Mucosa of descending colon (tissue), 3 donors: ENCODE results near the gene SPOCK1. TPM values are rescaled to one million over a fixed set of nuclear protein-coding genes. Genes with fewer than 3 reads are reported as not detected.

ENCODE experiments used
- ATAC-seq: fragments of 200-7000 bp; cut with Tn5 transposase; one replicate; pipeline ENCODE4 v1.9.1; 2020; ENCODE audit warnings: mild to moderate bottlenecking, moderate library complexity
- DNase-seq, 3 donors: peaks; one replicate each; pipeline ENCODE4 v3.0.0-alpha.2; 2020
- H3K36me3 ChIP-seq: fragments of 200-600 bp; one replicate; pipeline ENCODE4 v1.8.0; 2021; ENCODE audit warnings: low read depth, mild to moderate bottlenecking
- H3K4me1 ChIP-seq: fragments of 200-600 bp; one replicate; pipeline ENCODE4 v1.8.0; 2021; ENCODE audit warnings: low read depth, mild to moderate bottlenecking
- H3K4me3 ChIP-seq: fragments of 200-600 bp; one replicate; pipeline ENCODE4 v1.8.0; 2021; ENCODE audit warnings: mild to moderate bottlenecking
- H3K9me3 ChIP-seq: fragments of 200-600 bp; one replicate; pipeline ENCODE4 v1.8.0; 2021; ENCODE audit warnings: mild to moderate bottlenecking
- CTCF ChIP-seq: fragments of 200-600 bp; IDR thresholded peaks from one replicate; pipeline ENCODE4 v1.8.0; 2022; ENCODE audit warnings: antibody characterized with exemption, mild to moderate bottlenecking
- intact Hi-C, 2 donors: fragments of 100-400 bp; cut with DNase I in 1 of 2; cut with micrococcal nuclease in 1 of 2; formaldehyde crosslinking; loops; one replicate each; pipeline versions ENCODE4 v1.11.0 to v1.11.1; 2022; cut with DNase I, micrococcal nuclease
- total RNA-seq, 3 donors: library from RNA; stranded (reverse); fragmentation: NEBNext Ultra II Directional in 2 of 3; extraction: Animal tissue kit (Norgen Biotek cat#: 25700) in 2 of 3; gene quantifications; one replicate each; pipeline versions ENCODE4 v1.2.1 to v1.2.4, GENCODE V29; 2021 to 2023
- donor health status: DM: no; HTN: no; CAD: no; lungs with moderate emphysema.
- donor health status: DM: no; HTN: no; CAD: no.
- donor health status: DM: no; HTN: yes; CAD: no.

SPOCK1 gene
- total RNA-seq, 3 donors from 2014 or later: 1.8 to 55.5 (median 7.9) TPM

- Histone ChIP-seq H3K4me3 (no peak overlapping the region), H3K4me1 (no peaks in the 10 kb centered on the region), H3K9me3 (no peaks in the 10 kb centered on the region), H3K36me3 (no peaks in the 10 kb centered on the region)
- intact Hi-C loops: no loop called here
- no peak for TF ChIP-seq CTCF
- ATAC-seq (no peak), DNase-seq (no peak)
These were observed 48.4 kb downstream of the SPOCK1 start for GRCh38 chr5:137450759-137451158.

- ATAC-seq: no peak
- TF ChIP-seq CTCF: no peak
- Histone ChIP-seq H3K4me1 (no peaks in the 10 kb centered on the region), H3K4me3 (no peak overlapping the region), H3K9me3 (no peaks in the 10 kb centered on the region), H3K36me3 (no peaks in the 10 kb centered on the region)
- no peak for DNase-seq
- intact Hi-C loops: no loop called here
These were observed 50.3 kb downstream of the SPOCK1 start for GRCh38 chr5:137448868-137449267.

GRCh38 chr5:137446615-137447014 lies 52.5 kb downstream of the SPOCK1 start:
- TF ChIP-seq CTCF: no peak
- H3K36me3 ChIP-seq: no peaks in the 10 kb centered on the region
- no peaks in the 10 kb centered on the region for H3K4me1 ChIP-seq
- intact Hi-C loops: no loop called here
- DNase-seq (no peak), ATAC-seq (no peak)
- H3K4me3 ChIP-seq: no peak overlapping the region
- H3K9me3 ChIP-seq: no peaks in the 10 kb centered on the region

- DNase-seq (no peak), ATAC-seq (no peak)
- H3K9me3 ChIP-seq: no peaks in the 10 kb centered on the region
- intact Hi-C loops: no loop called here
- no peaks in the 10 kb centered on the region for H3K4me1 ChIP-seq
- TF ChIP-seq CTCF: no peak
- H3K4me3 ChIP-seq: no peak overlapping the region
- no peaks in the 10 kb centered on the region for H3K36me3 ChIP-seq
These were observed 53.0 kb downstream of the SPOCK1 start for GRCh38 chr5:137446151-137446550.

- Histone ChIP-seq H3K36me3 (no peaks in the 10 kb centered on the region), H3K9me3 (no peaks in the 10 kb centered on the region), H3K4me3 (no peak overlapping the region), H3K4me1 (no peaks in the 10 kb centered on the region)
- DNase-seq: no peak
- TF ChIP-seq CTCF: no peak
- ATAC-seq: no peak
- intact Hi-C loops: no loop called here
These were observed 56.5 kb downstream of the SPOCK1 start for GRCh38 chr5:137442660-137443059.

- H3K4me3 ChIP-seq: no peak overlapping the region
- ATAC-seq: no peak
These were observed 57.6 kb downstream of the SPOCK1 start for GRCh38 chr5:137441476-137441875.

More at GRCh38 chr5:137441476-137441875, 57.6 kb downstream of the SPOCK1 start:
- no peaks in the 10 kb centered on the region for H3K36me3 ChIP-seq
- no peak for DNase-seq
- H3K9me3 ChIP-seq: no peaks in the 10 kb centered on the region
- H3K4me1 ChIP-seq: no peaks in the 10 kb centered on the region
- TF ChIP-seq CTCF: no peak
- intact Hi-C loops: no loop called here
